Measurements from ENCODE around the gene IQCH.

The IQCH gene

DNA sequence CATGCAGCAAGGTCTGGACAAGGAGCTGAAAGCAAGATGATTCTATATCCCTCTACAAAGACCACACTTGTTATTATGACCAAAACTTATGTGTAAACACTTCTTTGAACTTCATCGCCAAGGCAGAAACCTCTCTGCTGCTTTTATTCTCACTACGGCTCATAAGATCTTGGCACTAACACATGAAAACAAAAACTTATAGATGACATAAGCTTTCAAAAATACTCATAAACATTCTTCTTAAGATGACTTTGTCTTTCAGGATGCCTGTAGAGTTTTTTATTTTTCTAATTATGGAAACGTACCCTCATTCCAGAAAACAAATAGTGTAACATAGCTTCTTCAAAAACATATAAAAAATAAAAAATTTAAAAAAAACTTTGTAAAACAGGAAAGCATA is 253.8 kb downstream of the IQCH start:
- no peak for DNase-seq

DNA sequence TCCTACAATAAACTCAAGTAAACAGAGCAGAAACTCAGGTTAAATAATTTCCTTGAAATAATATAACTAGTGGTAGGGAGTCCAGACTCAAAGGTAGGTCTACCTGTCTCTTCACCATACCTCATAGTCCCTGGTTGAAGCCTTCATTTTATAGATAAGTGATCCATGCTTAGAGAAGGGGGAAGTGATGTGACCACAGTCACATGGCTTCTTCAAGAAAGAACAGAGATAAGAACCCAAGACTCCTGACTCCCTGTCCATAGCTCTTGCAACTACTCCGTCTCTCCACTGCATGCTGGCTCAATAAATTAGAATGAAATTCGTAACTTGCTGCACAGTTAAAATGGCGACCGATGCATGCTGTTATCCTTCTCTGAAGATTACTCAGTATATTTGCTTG is 255.3 kb downstream of the IQCH start:
- no peak for DNase-seq

DNA sequence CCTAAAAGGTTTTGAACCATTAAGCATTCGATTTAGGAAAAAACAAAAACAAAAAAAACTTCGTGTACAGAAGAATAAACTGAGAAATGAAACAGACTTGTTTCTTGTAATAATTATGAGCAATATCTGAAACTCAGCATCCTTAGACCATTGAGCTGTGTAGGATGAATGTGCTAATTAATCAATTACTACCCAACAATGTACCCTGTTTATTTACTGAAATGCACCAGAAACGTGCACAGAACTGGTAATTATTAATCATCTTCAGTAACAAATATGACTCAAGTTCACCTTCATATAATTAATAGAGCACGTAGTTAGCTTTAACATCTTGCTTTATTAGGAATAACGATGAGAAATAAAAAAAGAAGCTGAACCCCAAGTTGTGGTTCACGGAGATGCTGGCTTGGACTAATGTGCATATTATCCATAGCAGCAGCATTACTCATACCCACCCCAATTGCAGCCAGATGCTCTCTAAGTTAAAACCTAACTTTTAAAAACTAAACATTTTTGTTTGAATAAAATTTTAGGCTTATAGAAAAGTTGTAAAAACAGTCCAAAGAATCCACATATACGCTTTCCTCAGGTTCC is 256.1 kb downstream of the IQCH start:
- no peak for DNase-seq

DNA sequence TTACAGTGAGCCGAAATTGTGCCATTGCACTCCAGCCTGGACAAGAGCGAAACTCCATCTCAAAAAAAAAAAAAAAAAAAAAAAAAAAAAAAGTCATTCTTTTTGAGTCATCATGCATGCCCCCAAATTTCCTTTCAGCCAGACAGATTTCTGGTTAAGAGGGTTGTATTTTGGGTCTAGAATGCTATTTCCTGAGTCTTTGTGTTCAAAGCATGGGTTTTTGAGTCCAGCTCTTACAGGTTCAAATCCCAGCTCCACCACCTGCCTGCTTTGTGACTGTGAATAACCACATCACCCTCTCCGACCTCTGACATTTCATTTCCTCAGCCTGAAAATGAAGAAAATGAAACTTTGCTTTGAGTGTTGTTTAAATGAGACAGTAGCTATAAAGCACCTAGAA is 257.0 kb downstream of the IQCH start:
- no peak for DNase-seq

DNA sequence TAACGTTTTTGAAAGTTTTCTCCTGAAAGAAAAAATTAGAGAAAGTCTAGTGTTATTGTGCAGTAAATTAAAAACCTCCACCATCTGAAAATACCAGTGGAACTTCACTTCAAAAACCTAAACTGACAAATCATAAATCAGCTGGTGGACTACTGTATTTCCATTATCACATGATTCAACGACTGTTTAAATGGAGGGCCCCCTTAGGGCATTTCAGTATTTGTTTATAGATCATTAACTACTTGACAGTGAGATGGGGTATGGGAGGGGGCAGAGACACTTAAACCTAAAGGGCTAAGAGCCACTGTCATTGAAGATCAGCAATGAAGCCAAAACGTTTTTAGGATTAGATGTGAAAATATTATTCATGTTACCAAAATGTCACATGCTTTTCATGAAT is 257.6 kb downstream of the IQCH start:
- no peak for DNase-seq

DNA sequence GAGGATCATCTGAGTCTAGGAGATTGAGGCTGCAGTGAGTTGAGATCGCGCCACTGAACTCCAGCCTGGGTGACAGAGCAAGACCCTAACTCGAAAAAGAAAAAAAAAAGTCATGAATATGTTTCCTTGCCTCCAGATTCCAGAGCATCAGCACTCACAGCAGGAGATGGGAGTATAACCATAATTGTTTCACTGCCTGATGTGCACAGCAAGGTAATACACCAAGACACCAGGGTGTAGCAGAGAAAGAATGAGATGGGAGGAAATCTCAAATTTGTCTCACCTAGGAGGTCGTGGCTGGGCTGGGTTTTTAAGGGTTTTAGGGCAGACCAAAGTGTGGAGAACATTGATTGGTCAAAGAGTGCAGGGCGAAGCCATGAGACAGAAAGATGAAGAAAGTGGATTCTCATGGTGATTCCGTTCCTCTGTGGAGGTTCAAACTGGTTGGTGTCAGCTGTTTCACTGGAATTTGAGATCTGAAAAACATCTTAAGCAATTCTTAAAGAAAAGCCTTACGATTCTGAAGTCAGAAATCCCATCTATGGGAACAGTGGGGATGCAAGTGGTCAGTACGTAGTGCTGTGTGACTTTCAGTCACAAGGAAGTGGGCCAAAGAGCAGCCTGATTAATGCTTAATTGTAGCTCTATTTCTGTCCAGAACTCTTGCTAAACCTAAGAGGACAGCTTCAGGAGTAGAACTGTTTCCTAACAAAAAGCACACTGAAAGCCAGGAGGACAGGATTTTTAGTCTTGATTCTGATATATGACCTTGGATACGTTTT is 258.5 kb downstream of the IQCH start:
- DNase-seq, result no peak

DNA sequence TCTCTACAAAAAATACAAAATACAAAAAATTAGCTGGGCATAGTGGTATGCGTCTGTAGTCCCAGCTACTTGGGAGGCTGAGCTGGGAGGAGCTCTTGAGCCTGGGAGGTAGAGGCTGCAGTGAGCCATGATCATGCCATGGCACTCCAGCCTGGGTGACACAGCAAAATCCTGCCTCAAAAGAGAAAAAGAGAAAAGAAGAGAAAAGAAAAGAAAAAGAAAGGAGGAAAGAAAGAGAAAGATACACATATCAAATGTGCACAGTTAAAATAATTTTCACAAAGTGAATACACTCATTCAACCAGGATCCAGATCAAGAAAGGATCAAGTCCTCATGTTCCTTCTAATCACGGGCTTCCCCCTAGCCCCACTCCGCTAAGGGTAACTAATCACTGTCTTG is 260.5 kb downstream of the IQCH start:
- DNase-seq, result no peak

DNA sequence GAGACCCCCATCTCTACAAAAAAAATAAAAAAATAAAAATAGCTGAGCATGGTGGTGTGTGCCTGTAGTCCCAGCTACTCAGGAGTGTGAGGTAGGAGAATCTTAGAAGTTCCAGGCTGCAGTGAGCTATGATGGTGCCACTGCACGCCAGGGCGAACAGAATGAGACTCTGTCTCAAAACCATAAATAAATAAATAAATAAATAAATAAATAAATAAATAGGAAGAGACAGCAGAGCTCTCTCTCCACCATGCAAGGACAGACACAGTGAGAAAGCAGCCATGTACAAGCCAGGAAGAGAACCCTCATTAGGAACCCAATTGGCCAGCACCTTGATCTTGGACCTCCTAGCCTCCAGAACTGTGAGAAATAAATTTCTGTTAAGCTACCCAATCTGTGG is 261.0 kb downstream of the IQCH start:
- no peak for DNase-seq

DNA sequence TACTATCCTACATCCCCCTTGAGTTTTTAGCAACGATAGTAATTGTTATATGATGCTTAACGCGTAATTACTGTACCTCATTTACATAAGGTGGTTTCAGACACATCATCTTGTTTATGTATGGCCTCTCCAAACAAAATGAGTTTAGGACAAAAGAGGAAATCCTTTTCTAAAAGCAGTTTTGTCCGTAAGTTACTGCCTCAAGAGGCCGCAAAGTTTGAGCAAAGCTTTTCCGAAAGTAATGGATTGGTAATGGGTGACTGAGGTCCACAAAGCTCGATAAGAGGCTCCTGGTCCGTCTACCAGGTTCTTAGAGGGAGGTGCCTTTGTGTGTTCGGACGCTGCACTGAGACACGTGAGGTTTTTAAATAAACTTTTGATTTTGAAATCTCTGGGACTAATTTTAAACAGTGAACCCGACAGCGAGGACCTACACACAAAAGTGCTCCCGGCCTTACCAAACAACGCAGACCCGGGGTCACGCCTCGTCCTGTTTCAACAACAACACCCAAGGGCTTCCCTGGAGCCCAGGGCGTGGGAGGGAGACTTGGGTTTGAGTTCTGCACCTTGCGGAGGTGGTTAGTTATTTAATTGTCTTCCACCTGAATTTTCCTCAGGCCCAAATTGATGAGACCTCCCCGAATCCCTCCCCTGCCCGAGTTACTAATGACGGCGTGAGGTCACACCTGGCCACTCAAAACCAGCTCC is 265.9 kb downstream of the IQCH start:
- DNase-seq, result no peak

DNA sequence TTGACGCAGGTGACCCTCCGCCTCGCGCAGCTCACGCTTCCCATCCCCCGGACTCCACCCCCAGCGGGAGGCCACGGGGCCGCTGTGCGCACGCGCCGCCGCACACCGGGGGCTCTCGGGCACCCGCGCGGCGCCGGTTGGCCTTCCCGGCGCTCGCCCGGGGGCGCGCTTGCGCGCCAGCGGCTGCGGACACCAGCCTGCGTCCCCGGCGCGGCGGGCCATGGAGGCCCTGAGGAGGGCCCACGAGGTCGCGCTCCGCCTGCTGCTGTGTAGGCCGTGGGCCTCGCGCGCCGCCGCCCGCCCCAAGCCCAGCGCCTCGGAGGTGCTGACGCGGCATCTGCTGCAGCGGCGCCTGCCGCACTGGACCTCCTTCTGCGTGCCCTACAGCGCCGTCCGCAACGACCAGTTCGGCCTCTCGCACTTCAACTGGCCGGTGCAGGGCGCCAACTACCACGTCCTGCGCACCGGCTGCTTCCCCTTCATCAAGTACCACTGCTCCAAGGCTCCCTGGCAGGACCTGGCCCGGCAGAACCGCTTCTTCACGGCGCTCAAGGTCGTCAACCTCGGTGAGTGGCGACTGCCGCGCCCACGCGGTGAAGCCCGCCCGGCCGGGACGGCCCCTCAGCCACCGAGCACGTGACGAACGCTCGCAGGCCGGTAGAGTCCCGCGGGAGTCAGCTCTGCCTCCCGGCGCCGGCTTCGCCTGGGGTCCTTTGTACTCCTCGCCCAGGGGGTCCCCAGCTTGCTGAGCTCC is 266.6 kb downstream of the IQCH start, which contains the start of gene C15orf61:
TSS of gene C15orf61 (plus strand) at position 103 of the 754 bp plus-strand sequence. CDS start at position 221, 118 bp downstream.
- peak; percentile 91 for DNase-seq

DNA sequence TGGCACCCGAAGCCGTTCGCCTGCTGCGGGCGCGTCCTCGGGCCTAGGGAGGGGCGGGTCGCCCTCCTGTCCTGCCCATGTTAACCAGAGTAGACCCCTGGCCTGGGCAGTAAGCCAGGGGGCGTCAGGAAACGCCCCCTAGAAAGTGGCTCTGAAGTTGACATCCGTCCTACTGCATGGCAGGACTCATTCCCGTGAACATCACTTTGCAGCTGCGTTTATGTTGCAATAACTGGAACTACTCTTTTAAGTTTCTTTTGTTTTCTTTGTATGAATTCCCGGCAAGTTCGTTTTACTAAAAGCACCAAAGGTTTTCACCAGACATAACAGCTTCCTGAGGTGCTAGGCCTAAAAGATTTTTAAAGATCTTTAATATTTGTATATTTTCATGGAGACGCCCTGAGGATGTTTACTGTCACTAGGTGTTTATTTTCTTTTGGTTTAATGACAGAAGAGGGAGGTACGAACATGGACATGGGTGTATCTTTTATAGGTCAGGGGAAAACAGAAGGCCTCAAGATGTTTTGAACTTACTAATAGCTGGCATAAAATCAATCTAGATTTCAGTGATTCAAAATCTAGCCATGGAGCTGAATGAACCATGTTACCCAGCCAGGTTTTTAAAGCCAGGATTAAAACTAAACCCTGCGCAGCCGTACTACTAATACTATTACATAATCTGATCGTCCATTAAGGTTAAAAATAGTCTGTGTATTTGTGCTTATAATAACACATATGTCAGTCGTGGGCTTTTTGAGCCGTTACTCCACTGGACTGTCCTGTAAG is 267.4 kb downstream of the IQCH start:
- DNase-seq, result peak; percentile 9

DNA sequence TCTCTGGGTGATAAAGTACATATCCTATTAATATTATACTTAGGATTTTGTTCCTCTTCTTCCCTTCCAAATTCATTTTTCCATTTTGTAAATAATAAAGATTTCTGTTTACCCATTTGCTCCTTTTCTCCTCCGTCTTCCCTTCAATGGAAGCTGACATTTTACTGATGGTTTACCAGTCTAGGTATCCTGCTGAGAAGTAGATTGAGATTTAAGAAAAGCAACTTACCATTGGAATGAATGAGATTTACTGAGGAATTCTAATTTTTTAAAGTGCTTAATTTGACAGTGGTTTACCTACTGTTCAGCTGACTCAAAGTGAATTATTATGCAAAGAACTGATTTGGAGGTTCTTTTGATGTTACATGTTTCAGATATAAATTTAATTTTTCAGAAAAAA is 268.7 kb downstream of the IQCH start:
- no peak for DNase-seq

DNA sequence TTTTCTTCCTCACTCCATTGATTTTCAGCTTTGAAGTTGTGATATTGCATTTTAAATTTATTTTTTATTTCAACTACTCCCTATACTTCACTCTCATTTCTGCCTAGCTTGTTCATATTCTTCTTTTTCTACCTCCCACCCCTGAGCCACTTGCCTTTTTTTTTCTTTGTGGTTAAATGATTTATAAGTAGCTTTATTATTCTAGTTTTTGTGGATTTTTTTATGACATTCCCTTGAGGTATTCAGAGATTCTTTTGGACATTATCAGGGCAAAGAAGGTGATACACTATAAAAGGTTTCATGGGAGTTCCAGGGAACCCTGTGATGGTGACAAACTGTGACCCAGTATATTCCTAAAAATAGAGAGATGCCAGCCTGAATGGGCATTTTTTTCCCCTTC is 269.6 kb downstream of the IQCH start:
- DNase-seq, result no peak

DNA sequence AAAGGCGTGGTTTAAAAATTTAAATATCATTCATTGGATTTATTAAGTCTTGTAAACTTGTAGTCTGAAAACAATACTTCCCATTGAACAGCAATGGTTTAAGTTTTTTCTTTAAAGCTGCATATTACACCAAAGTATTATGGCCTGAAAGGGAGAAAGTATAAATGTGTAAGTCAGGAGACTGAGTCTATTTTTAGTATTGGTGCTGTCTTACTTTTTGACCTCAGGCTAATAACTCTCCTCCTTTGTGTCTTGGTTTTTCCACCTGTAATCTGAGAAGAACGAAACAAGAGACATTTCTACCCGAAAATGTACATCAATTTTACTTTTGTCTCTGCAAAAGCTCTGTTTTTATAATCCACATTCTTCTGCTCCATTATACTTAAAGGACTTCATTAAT is 273.9 kb downstream of the IQCH start:
- no peak for DNase-seq

DNA sequence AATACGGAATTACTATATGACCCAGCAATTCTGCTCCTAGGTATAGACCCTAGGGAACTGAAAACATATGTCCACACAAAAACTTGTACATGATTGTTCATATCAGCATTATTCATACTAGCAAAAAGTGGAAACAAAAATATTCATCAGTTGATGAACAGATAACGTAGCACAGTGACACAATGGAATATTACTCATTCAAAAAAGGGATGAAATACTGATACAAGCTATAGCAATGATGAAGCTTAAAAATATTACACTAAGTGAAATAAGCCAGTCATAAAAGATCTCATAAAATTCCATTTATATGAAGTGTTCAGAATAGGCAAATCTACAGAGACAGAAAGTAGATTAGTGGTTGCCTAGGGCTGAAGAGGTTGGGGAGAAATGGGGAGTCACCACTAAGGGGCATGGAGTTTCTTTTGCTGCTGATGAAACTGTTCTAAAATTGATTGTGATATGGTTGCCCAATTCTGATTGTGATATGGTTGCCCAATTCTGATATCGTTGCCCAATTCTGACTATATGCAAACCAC is 276.9 kb downstream of the IQCH start:
- no peak for DNase-seq

DNA sequence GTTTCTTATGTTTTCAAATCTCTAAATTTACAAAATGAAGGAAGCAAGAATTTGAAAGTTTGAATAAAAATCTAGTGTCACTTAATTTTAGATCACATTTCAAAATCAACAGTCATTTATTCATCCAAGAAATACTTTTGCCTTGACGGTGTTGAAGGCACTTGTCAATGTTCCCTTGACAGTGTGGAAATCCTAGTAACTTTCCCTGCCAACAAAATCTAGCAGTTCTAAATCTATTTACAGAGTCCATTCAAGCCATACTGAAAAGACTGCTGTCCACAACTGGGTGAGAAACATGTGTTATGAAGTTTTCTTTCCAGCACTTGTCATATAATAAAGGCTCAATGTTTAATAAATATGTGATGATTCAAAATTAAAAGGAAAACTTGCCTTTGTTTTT is 279.3 kb downstream of the IQCH start:
- no peak for DNase-seq

DNA sequence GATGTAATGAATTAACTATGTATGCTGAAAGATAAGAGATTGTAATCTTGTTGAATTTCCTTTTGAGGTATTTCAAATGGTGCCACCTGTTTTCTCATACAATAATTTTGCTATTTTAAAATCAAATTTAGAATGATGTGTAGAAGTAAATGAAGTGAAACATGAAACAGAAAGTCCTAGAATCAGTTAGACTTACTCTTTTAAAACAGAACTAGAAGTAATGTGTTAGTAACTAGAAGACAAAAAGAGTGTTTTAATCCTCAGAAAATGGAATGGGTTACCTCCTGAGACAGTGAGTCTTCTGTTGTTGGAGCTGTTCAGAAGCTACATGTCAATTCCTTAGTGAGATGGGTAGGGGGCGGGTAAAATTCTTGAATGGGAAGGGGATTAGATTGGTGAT is 279.8 kb downstream of the IQCH start:
- no peak for DNase-seq

DNA sequence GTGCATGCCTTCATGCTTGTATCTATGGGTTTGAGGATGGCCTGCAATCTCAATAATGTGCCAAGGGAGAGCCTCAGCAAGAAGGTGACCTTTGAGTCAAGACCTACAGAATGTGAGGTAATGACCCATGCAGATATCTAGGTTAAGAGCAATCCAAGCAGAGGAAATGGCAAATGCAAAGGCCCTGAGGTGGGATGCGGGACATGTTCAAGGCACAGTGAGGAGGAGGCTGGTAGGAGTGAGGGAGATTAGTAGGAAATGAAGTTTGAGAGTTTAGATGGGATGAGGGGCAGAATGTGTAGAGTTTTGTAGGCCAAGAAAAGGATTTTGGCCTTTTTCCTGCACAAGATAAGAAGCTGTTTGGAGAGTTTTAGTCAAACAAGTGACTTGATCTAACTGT is 283.2 kb downstream of the IQCH start:
- DNase-seq, result no peak

DNA sequence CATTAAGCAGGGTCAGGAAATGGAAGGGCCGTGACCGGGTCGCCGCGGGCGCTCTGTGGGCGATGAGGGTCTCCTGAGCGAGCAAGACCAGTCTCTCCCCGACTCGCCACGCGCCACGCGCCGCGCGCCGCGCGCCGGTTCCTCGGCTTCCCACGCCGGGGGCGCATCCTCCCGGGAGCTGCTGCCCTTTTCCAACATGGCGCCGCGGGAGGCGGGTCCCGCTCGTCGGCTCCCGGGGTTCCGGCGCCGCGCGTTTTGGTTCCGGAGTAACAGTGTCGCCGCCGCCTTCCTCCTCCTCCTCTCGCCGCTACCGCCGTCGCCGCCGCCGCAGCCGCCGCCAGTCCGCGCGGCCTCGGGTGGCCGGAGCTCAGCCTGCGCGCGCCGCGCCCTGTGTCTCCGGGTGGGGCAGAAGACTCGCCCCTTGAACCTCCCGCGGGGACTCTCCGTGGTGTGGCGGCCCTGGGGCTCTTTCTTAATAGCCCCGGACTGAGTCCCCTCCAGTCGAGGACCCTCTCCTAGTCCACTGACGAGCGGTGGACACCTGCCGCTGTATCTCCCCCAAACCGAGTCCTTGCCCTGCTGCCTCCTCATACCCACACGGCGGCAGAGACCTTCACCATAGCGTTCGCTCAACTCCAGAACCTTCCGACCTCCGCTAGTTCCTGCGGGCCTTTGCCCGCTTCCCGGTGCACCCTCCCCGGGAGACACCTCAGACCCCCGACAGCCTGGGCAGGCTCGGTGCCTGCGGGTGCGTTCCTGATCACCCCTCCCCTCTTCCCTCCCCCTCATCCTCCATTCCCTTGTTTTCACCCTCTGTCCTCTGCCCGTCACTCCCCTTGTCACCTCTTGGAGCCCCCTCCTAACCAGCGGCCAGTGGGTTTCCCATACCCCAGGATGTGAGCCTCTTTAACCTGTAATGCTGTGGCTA is 288.1 kb downstream of the IQCH start, which contains the start of gene MAP2K5:
TSS of gene MAP2K5 (plus strand) at position 284 of the 928 bp plus-strand sequence. CDS start at position 917, 633 bp downstream.
- DNase-seq, result peak; percentile 79

DNA sequence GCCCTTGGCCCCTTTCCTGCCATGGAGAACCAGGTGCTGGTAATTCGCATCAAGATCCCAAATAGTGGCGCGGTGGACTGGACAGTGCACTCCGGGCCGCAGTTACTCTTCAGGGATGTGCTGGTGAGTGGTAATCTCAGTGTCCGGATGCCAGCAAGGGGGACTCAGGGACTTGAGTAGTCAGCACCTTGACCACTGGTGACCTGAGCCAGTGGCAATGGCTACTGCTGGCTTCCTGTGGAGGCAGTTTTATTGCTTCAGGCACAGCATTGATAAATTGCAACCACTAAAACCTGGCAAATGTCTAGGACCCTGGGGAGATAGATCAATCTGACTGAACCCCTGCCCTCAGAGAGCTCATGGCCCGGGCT is 288.7 kb downstream of the IQCH start:
- DNase-seq, result no peak

DNA sequence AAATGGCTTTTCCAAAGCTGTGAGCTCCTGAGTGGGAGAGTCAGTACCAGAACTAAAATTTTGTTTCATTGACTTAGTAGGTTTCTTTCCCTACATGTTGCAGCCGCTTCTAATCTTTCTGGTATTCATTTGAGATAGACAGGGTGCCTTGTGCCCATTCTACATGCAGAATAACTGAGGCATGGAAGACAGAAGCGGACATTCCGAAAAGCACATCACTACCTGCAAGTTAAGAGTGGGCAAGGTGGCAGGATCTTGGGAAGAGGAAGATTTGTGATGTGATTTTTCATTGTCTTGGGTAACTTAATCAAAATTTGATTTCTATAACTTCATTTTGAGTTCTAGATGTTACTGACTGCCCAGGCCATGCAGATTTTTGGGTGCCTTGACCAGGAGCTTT is 289.9 kb downstream of the IQCH start:
- no peak for DNase-seq

Measured in CD4-positive, alpha-beta T cell treated with Interleukin-4 for 4 hours (primary cell).